K562 (cell line): Measurements from ENCODE around the gene DMWD. TPM values are rescaled to one million over a fixed set of nuclear protein-coding genes. Genes with fewer than 3 reads are reported as not detected.

Experiments used
- ATAC-seq: fragments of 200-7000 bp; cut with Tn5 transposase; 3 replicates; pipeline ENCODE4 v1.9.1; 2020; ENCODE audit warnings: moderate library complexity
- BruUV-seq: library from RNA; stranded (reverse); fragments of 400-500 nt; replicated peaks from 2 replicates; lab custom pipeline; 2021; lab: Mats Ljungman, UMichigan
- CTCF ChIA-PET: fragments of 300-600 bp; formaldehyde crosslinking; extraction: SDS; loops from one replicate; lab custom pipeline; 2021; ENCODE audit warnings: low intra/inter-chr PET ratio; lab: Yijun Ruan, JAX
- POLR2A ChIA-PET: fragments of 300-600, 350-650 bp; sonication (Branson Sonifier 250); formaldehyde crosslinking; extraction: SDS; loops from one replicate; lab custom pipeline; 2021; ENCODE audit warnings: antibody characterized with exemption, inconsistent platforms; lab: Yijun Ruan, JAX
- DNase-seq, 4 experiments: peaks; one replicate each; pipeline versions ENCODE4 v3.0.0 to v3.0.0-alpha.2; 2011 to 2018; ENCODE audit warnings: low spot score in 3 of 4, mixed read lengths in 3 of 4; ENCODE audit errors: extremely low read depth in 1 of 4
- FAIRE-seq: peaks from 2 replicates; lab custom pipeline; 2011; peaks lifted over from hg19 to GRCh38; lab: Jason Lieb, UNC
- H2AFZ ChIP-seq: 2 replicates; pipeline ENCODE4 v1.6.0; 2011; ENCODE audit warnings: low read depth, low read length, control low read depth, inconsistent platforms
- H3K27ac ChIP-seq: fragments of 200-600 bp; 3 replicates; pipeline ENCODE4 v1.8.0; 2011; ENCODE audit warnings: low read depth, mild to moderate bottlenecking, control low read depth, inconsistent platforms, low read length, moderate library complexity, mixed read lengths; ENCODE audit errors: extremely low read depth
- H3K27me3 ChIP-seq, 2 experiments: fragments of 300-600 bp in 1 of 2; 2 replicates in 1 of 2; 3 replicates in 1 of 2; pipeline versions ENCODE4 v1.6.0 to v1.8.0; 2011; ENCODE audit warnings: inconsistent platforms in 2 of 2, low read length in 2 of 2, mild to moderate bottlenecking in 1 of 2, mixed read lengths in 1 of 2, moderate library complexity in 1 of 2; ENCODE audit not compliant: control insufficient read depth in 2 of 2, insufficient read depth in 2 of 2
- H3K36me3 ChIP-seq: fragments of 300-600 bp; 3 replicates; pipeline ENCODE4 v1.8.0; 2011; ENCODE audit warnings: mild to moderate bottlenecking, low read length, inconsistent platforms; ENCODE audit not compliant: control insufficient read depth, insufficient read depth
- H3K4me1 ChIP-seq, 2 experiments: fragments of 200-600 bp in 1 of 2; replicated peaks in 1 of 2; 2 replicates in 1 of 2; 3 replicates in 1 of 2; pipeline versions ENCODE4 v1.5.1 to v1.8.0; 2011; ENCODE audit warnings: inconsistent platforms in 2 of 2, low read length in 2 of 2, mild to moderate bottlenecking in 1 of 2, mixed read lengths in 1 of 2, moderate library complexity in 1 of 2; ENCODE audit not compliant: control insufficient read depth in 2 of 2, insufficient read depth in 2 of 2
- H3K4me2 ChIP-seq: 2 replicates; pipeline ENCODE4 v1.6.1; 2011; ENCODE audit warnings: low read length, control low read depth, inconsistent platforms, mixed read lengths; ENCODE audit not compliant: insufficient read depth
- H3K4me3 ChIP-seq: fragments of 200-600 bp; sonication (generic), shearing (Covaris generic); 2 replicates; pipeline ENCODE4 v1.5.1; 2016; ENCODE audit warnings: control low read depth, inconsistent platforms
- H3K79me2 ChIP-seq: fragments of 200-600 bp; 3 replicates; pipeline ENCODE4 v1.8.0; 2011; ENCODE audit warnings: low read length, inconsistent platforms; ENCODE audit not compliant: control insufficient read depth, insufficient read depth
- H3K9ac ChIP-seq, 2 experiments: 2 replicates each; pipeline versions ENCODE4 v1.6.0 to v1.6.1; 2011; ENCODE audit warnings: low read depth in 2 of 2, low read length in 2 of 2, control low read depth in 1 of 2, inconsistent platforms in 1 of 2, mild to moderate bottlenecking in 1 of 2, mixed read lengths in 1 of 2; ENCODE audit not compliant: insufficient read depth in 1 of 2
- H3K9me1 ChIP-seq: one replicate; pipeline ENCODE4 v1.6.0; 2011; ENCODE audit warnings: inconsistent platforms, mild to moderate bottlenecking, low read length, moderate library complexity; ENCODE audit not compliant: control insufficient read depth, insufficient read depth
- H3K9me3 ChIP-seq: replicated peaks from 2 replicates; pipeline ENCODE4 v1.5.1; 2011; ENCODE audit warnings: low read depth, low read length, inconsistent platforms; ENCODE audit not compliant: control insufficient read depth, insufficient read depth
- H4K20me1 ChIP-seq: replicated peaks from 2 replicates; pipeline ENCODE4 v1.6.1; 2011; ENCODE audit warnings: low read length, inconsistent platforms, mixed read lengths; ENCODE audit not compliant: control insufficient read depth, insufficient read depth
- ELF1 ChIP-seq: fragments of 200-800 bp; sonication (Bioruptor generic); IDR thresholded peaks from 2 replicates; pipeline ENCODE4 v1.6.1; 2016; ENCODE audit warnings: missing genetic modification characterization, missing compliant biosample characterization
- ETV6 ChIP-seq, 3 experiments: fragments of 150-350 bp in 1 of 3; sonication (generic) in 1 of 3; formaldehyde crosslinking in 1 of 3; IDR thresholded peaks; 2 replicates each; pipeline versions ENCODE4 v1.6.1 to v1.8.0; 2014 to 2022; ENCODE audit warnings: borderline replicate concordance in 2 of 3, low read depth in 2 of 3, antibody characterized with exemption in 1 of 3, low read length in 1 of 3, mild to moderate bottlenecking in 1 of 3, missing genetic modification reagents in 1 of 3
- MLX ChIP-seq, 2 experiments: fragments of 450-650 bp in 1 of 2; sonication (generic) in 1 of 2; formaldehyde crosslinking; conservative IDR thresholded peaks; 2 replicates each; pipeline versions ENCODE4 v1.4.0 to v1.8.1; 2020 to 2022; ENCODE audit warnings: mild to moderate bottlenecking in 1 of 2, missing genetic modification reagents in 1 of 2
- RBFOX2 ChIP-seq: fragments of 200-400 bp; formaldehyde crosslinking; IDR thresholded peaks from 2 replicates; pipeline ENCODE4 v1.6.1; 2017; ENCODE audit warnings: low read depth, mild to moderate bottlenecking, low read length, moderate library complexity
- SPI1 ChIP-seq: IDR thresholded peaks from 2 replicates; pipeline ENCODE4 v1.6.1; 2011; ENCODE audit warnings: low read depth, low read length, control low read depth, borderline replicate concordance
- WGBS: fragments of 100-300 bp; shearing (Covaris generic); methylation state at CpG from one replicate; pipeline ENCODE4 v1.1.6; 2016; ENCODE audit warnings: low coverage, mixed read lengths; ENCODE audit not compliant: insufficient coverage; ENCODE audit errors: missing lambda C conversion rate; 5-methylcytosine and 5-hydroxymethylcytosine counted together
- in situ Hi-C: fragments of 300-500 bp; cut with MboI; formaldehyde crosslinking; loops from 4 replicates; pipeline ENCODE4 v1.15.0; 2018; ENCODE audit warnings: inconsistent platforms, mixed read lengths
- intact Hi-C: fragments of 100-400 bp; cut with micrococcal nuclease; formaldehyde crosslinking; loops from 2 replicates; pipeline ENCODE4 v1.14.2; 2022
- polyA plus RNA-seq, 8 experiments: library from polyadenylated mRNA; depleted of rRNA in 4 of 8; stranded (reverse) in 5 of 8; unstranded in 3 of 8; fragments of >200 nt; fragmentation: Nextera tagmentation in 2 of 8; fragmentation: Illumina TruSeq in 1 of 8; extraction: Ambion mirVana in 2 of 8; extraction: Trizol in 1 of 8; gene quantifications; 2 replicates each; pipeline versions ENCODE4 v1.2.1 to v1.2.3, GENCODE V29; 2011 to 2014; ENCODE audit warnings: inconsistent platforms in 1 of 8, missing spikeins in 1 of 8
- total RNA-seq, 7 experiments: library from RNA; depleted of rRNA in 6 of 7; stranded (reverse); fragments of >200 nt in 6 of 7; fragmentation: Illumina TruSeq in 2 of 7; extraction: Trizol in 2 of 7; gene quantifications; 2 replicates each; pipeline versions ENCODE4 v1.2.1 to v1.2.3, GENCODE V29; 2011 to 2021; ENCODE audit warnings: low replicate concordance in 1 of 7

DMWD gene
- total and polyA plus RNA-seq, 9 of the 15 experiments (the other 6 are each of a cell fraction or from before 2014, with no cell fraction given): 4.7 to 54.6 (median 19.0) TPM

- WGBS: 87% methylated on average over 8 of the region's 8 CpGs
- Histone ChIP-seq H3K9me3 (no peaks in the 10 kb centered on the region), H3K36me3 (peaks cover 48% of the 10 kb centered on the region; the same call in 2 of the 3 replicates), H3K27me3 (no peaks in the 10 kb centered on the region), H3K4me1 (peaks cover 19 to 34% of the 10 kb centered on the region in 2 experiments), H4K20me1 (peaks cover 3% of the 10 kb centered on the region), H3K4me3 (no peak overlapping the region), H3K79me2 (peaks cover 19% of the 10 kb centered on the region), H3K4me2 (0 out of 2 replicates have a peak overlapping the region, but pooled peaks have one; percentile 86), H3K9me1 (peaks cover 4% of the 10 kb centered on the region), H3K9ac (peak overlapping the region in 1 of 2 experiments; percentile 99; a peak in 2 of 4 replicates), H2AFZ (no peak overlapping the region), H3K27ac (no peak overlapping the region; the same call in 2 of the 3 replicates)
- BruUV-seq: no TSS peak
- ChIA-PET CTCF (no interaction called here), POLR2A (interaction anchor here (1.1 kb wide), 1 partner anchor 21 kb away, joined by 7 read pairs; no protein-coding TSS in a partner anchor)
- in situ Hi-C loops: no loop called here
- DNase-seq: no peak
- TF ChIP-seq RBFOX2: 0 out of 2 replicates have a peak, but pooled peaks have one; percentile 22
- TF ChIP-seq ELF1 (tag): no peak
- no peak for TF ChIP-seq MLX (CRISPR knock-in tag; conservative IDR thresholded peaks at IDR 0.05)
- TF ChIP-seq SPI1: 0 out of 2 replicates have a peak, but pooled peaks have one; percentile 10
- TF ChIP-seq ETV6 (IDR thresholded peaks at IDR 0.05; ENCODE audit: borderline replicate concordance in 1 of 2, low read depth in 2 of 2, low read length in 1 of 2): peak in 1 of 2 experiments; percentile 66; a peak in 1 of 4 replicates
- no peak for TF ChIP-seq ETV6 (CRISPR knock-in tag; IDR thresholded peaks at IDR 0.05; ENCODE audit: borderline replicate concordance)
- intact Hi-C loops: no loop called here
- no peak for FAIRE-seq
- no peak for ATAC-seq
Measured at GRCh38 chr19:45790942-45791341, 1.7 kb downstream of the DMWD start.
